Gastrocnemius medialis (tissue), 4 donors: ENCODE measurements around the gene FUZ.

Experiments
- POLR2A ChIP-seq, 2 donors: fragments of 450-650 bp; IDR thresholded peaks; one replicate each; pipeline ENCODE4 v1.6.1; 2017; ENCODE audit warnings: antibody characterized with exemption in 2 of 2, mild to moderate bottlenecking in 2 of 2, moderate library complexity in 2 of 2
- TF ChIP-seq, protein P1 (sequence below), 5 experiments: fragments of 450-650 bp in 3 of 5; fragments of 200-600 bp in 2 of 5; sonication (generic) in 2 of 5; IDR thresholded peaks in 4 of 5; conservative IDR thresholded peaks in 1 of 5; 1 replicate in 4 of 5; 2 replicates in 1 of 5; pipeline ENCODE4 v1.5.1; 2016 to 2019; ENCODE audit warnings: antibody characterized with exemption in 5 of 5, mild to moderate bottlenecking in 3 of 5, moderate library complexity in 3 of 5

DNA sequence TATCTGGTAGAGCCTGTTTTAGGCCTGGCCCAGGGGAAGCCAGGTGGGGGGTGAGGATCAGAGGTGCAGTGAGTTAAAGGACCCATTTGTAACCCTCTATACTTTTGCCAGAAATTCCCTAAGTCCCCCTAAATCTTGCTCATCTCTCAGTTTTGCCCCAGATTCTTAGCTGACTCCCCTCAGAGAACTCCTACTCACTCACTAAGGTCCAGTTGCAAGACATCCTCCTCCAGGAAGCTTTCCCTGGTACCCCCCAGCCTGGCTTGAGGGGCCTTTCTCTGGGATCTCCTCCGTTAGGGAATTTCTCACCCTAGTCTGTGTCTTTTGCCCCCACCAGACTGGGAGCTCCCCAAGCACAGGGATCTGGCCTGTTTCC is 51.9 kb downstream of the FUZ start:
- TF ChIP-seq, protein P1, sequence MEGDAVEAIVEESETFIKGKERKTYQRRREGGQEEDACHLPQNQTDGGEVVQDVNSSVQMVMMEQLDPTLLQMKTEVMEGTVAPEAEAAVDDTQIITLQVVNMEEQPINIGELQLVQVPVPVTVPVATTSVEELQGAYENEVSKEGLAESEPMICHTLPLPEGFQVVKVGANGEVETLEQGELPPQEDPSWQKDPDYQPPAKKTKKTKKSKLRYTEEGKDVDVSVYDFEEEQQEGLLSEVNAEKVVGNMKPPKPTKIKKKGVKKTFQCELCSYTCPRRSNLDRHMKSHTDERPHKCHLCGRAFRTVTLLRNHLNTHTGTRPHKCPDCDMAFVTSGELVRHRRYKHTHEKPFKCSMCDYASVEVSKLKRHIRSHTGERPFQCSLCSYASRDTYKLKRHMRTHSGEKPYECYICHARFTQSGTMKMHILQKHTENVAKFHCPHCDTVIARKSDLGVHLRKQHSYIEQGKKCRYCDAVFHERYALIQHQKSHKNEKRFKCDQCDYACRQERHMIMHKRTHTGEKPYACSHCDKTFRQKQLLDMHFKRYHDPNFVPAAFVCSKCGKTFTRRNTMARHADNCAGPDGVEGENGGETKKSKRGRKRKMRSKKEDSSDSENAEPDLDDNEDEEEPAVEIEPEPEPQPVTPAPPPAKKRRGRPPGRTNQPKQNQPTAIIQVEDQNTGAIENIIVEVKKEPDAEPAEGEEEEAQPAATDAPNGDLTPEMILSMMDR (IDR thresholded peaks at IDR 0.05 in 4 of 5, conservative IDR thresholded peaks at IDR 0.05 in 1 of 5) = no peak
- no peak for TF ChIP-seq POLR2A (IDR thresholded peaks at IDR 0.05)
